Measurements from ENCODE around the gene ATP5IF1.

The ATP5IF1 gene

DNA sequence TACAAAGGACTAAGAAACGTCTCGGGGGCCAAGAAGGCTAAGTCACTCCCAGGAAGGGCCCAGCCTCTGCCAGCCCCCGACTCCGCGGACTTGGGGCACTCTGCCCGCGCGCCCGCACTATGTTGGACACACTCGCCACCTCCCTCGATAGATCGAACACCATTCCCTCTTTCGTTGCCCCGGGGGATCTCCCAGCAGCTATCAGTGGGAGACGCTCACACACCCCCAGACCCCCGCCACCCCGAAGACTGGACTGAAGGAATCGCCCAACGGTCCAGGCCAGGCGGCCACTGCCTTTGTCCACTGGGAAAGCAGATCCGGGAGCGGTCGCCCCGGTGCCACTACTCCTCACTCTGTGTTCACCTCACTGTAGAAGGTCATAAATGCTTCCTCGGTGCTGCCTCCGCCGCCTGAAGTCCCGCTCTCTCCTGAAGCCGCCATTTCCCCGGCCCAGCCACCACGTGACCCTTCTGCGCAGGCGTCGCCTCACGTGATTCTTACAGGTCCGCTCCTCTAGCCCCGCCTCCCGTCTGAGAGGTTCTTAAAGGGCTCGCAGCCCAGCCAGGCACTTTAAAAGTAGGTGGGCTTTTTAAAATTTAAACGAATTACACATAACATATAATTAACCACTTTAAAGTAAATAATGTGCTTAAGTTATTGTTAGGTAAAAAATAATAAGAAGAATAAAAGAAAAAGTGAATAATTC lies 3.2 kb upstream of the ATP5IF1 start, which contains the start of gene DNAJC8:
DNAJC8 (minus strand) TSS at position 472 of the 706 bp plus-strand sequence; CDS start at position 441, 31 bp downstream.
- Histone ChIP-seq H3K4me3 (replicated peaks; ENCODE audit: insufficient read depth, low read length) (peak within 1 kb of the TSS; percentile 99), H3K27ac (replicated peaks) (peak within 1 kb of the TSS; percentile 86), H3K27me3 (ENCODE audit: insufficient read depth, poor library complexity, severe bottlenecking) (no peaks in the 10 kb centered on the region)
- TF ChIP-seq, protein P1, sequence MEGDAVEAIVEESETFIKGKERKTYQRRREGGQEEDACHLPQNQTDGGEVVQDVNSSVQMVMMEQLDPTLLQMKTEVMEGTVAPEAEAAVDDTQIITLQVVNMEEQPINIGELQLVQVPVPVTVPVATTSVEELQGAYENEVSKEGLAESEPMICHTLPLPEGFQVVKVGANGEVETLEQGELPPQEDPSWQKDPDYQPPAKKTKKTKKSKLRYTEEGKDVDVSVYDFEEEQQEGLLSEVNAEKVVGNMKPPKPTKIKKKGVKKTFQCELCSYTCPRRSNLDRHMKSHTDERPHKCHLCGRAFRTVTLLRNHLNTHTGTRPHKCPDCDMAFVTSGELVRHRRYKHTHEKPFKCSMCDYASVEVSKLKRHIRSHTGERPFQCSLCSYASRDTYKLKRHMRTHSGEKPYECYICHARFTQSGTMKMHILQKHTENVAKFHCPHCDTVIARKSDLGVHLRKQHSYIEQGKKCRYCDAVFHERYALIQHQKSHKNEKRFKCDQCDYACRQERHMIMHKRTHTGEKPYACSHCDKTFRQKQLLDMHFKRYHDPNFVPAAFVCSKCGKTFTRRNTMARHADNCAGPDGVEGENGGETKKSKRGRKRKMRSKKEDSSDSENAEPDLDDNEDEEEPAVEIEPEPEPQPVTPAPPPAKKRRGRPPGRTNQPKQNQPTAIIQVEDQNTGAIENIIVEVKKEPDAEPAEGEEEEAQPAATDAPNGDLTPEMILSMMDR (IDR thresholded peaks at IDR 0.05; ENCODE audit: insufficient read depth, low read length): no peak
- TF ChIP-seq SPI1 (IDR thresholded peaks at IDR 0.05; ENCODE audit: borderline replicate concordance, low read depth) (no peak), GABPA (IDR thresholded peaks at IDR 0.05; ENCODE audit: low read depth) (no peak), POLR2AphosphoS5 (IDR thresholded peaks at IDR 0.05; ENCODE audit: low read depth) (peak; percentile 78), REST (IDR thresholded peaks at IDR 0.05; ENCODE audit: insufficient replicate concordance, low read depth) (peak; percentile 46)
- peak; percentile 88 to 97 for DNase-seq (ENCODE audit: low read depth in 1 of 2, low spot score in 1 of 2)

DNA sequence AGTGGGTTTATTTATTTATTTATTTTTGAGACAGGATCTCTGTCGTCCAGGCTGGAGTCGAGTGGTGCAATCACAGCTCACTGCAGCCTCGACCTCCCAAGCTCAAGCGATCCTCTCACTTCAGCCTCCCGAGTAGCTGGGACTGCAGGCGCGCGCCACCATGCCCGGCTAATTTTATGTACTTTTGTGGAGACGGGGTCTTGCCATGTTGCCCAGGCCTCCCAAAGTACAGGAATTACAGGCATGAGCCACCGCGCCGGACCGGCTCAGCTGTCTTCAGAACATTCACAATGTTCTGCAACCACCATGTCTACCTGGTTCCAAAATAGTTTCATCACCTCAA lies 2.7 kb upstream of the ATP5IF1 start:
- Histone ChIP-seq H3K27ac (replicated peaks) (peak overlapping the region; percentile 86), H3K4me3 (replicated peaks; ENCODE audit: insufficient read depth, low read length) (no peak overlapping the region), H3K27me3 (ENCODE audit: insufficient read depth, poor library complexity, severe bottlenecking) (no peaks in the 10 kb centered on the region)

More for the DNA sequence above, 2.7 kb upstream of the ATP5IF1 start:
- DNase-seq (ENCODE audit: low read depth in 1 of 2, low spot score in 1 of 2): no peak
- TF ChIP-seq POLR2AphosphoS5 (IDR thresholded peaks at IDR 0.05; ENCODE audit: low read depth): no peak
- TF ChIP-seq SPI1 (IDR thresholded peaks at IDR 0.05; ENCODE audit: borderline replicate concordance, low read depth): no peak
- TF ChIP-seq GABPA (IDR thresholded peaks at IDR 0.05; ENCODE audit: low read depth): no peak
- no peak for TF ChIP-seq REST (IDR thresholded peaks at IDR 0.05; ENCODE audit: insufficient replicate concordance, low read depth)
- TF ChIP-seq, protein P1 (IDR thresholded peaks at IDR 0.05; ENCODE audit: insufficient read depth, low read length): no peak
